ENCODE measurements around the gene JARID2. TPM values are rescaled to one million over a fixed set of nuclear protein-coding genes. Genes with fewer than 3 reads are reported as not detected.

Gene JARID2
- polyA plus RNA-seq, 1 experiment: 9.7 TPM

DNA sequence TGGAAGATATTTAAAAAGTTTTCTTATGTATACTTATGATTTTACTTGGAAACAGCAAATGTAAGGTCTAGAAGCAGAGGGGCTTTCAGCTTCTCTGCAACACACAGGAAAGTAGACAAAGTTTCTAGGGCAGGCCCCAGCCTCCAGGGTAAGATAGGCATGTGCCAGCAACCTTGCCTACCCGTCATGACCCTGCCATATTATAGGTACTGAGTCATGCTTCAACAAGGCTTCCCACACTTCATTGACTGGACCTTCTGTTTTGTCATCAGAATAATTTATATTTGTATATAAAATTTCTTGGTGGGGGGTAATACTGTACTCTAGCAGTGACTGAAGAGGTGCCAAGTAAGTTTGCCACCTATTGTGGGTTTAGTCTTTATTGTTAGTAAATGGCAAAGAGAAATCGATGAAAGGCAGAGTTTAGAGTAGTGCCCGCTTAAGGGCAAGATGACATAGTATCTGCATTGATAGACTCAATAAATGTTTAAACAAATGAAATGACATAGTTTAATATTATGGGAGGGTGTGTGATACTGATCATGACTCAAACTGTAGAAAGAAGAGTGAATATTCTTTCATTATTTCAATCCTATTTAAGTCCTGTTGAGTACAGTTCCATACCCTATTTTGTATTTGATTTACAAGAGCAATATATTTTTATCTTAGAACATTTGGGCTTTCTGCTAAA is 95.6 kb downstream of the JARID2 start:
- TF ChIP-seq, protein P1, sequence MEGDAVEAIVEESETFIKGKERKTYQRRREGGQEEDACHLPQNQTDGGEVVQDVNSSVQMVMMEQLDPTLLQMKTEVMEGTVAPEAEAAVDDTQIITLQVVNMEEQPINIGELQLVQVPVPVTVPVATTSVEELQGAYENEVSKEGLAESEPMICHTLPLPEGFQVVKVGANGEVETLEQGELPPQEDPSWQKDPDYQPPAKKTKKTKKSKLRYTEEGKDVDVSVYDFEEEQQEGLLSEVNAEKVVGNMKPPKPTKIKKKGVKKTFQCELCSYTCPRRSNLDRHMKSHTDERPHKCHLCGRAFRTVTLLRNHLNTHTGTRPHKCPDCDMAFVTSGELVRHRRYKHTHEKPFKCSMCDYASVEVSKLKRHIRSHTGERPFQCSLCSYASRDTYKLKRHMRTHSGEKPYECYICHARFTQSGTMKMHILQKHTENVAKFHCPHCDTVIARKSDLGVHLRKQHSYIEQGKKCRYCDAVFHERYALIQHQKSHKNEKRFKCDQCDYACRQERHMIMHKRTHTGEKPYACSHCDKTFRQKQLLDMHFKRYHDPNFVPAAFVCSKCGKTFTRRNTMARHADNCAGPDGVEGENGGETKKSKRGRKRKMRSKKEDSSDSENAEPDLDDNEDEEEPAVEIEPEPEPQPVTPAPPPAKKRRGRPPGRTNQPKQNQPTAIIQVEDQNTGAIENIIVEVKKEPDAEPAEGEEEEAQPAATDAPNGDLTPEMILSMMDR (IDR thresholded peaks at IDR 0.05; ENCODE audit: low read depth, low read length): no peak
- no peak for DNase-seq (ENCODE audit: low read depth, low spot score)
- no peak overlapping the region for H3K4me3 ChIP-seq (ENCODE audit: low read depth, low read length)
- ChIA-PET CTCF (no interaction called here), POLR2A (no interaction called here)
- no peaks in the 10 kb centered on the region for H3K27me3 ChIP-seq (ENCODE audit: control insufficient read depth, insufficient read depth, low read length)
- no peaks in the 10 kb centered on the region for H3K9me3 ChIP-seq (ENCODE audit: control insufficient read depth, insufficient read depth, low read length)
- no peak overlapping the region for H3K27ac ChIP-seq (ENCODE audit: low read depth, low read length)

DNA sequence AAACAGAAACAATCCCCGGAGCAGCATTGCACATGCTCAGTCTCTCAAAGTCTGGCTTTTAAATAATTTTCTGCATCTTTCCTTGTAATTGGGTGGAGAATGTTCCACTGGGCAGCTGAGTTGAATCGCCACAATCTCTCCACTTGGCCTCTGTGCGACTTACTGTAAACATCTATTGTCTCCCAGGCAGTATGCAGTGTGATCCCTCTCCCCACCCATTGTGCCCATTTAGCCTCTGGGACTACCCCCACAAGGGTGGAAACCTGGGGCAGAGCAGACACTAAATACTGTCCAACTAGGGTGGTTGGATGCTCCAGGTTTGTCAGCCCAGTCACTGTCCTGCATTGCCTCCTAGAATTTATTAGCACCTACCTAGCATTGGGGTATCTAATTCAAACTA is 96.2 kb downstream of the JARID2 start:
- Histone ChIP-seq H3K27me3 (ENCODE audit: control insufficient read depth, insufficient read depth, low read length) (no peaks in the 10 kb centered on the region), H3K27ac (ENCODE audit: low read depth, low read length) (no peak overlapping the region), H3K4me3 (ENCODE audit: low read depth, low read length) (no peak overlapping the region), H3K9me3 (ENCODE audit: control insufficient read depth, insufficient read depth, low read length) (no peaks in the 10 kb centered on the region)
- POLR2A ChIA-PET: interaction anchor here (0.8 kb wide), 1 partner anchor 10 kb away, joined by 15 read pairs; no protein-coding TSS in a partner anchor
- TF ChIP-seq, protein P1 (IDR thresholded peaks at IDR 0.05; ENCODE audit: low read depth, low read length): no peak
- CTCF ChIA-PET: no interaction called here
- no peak for DNase-seq (ENCODE audit: low read depth, low spot score)

DNA sequence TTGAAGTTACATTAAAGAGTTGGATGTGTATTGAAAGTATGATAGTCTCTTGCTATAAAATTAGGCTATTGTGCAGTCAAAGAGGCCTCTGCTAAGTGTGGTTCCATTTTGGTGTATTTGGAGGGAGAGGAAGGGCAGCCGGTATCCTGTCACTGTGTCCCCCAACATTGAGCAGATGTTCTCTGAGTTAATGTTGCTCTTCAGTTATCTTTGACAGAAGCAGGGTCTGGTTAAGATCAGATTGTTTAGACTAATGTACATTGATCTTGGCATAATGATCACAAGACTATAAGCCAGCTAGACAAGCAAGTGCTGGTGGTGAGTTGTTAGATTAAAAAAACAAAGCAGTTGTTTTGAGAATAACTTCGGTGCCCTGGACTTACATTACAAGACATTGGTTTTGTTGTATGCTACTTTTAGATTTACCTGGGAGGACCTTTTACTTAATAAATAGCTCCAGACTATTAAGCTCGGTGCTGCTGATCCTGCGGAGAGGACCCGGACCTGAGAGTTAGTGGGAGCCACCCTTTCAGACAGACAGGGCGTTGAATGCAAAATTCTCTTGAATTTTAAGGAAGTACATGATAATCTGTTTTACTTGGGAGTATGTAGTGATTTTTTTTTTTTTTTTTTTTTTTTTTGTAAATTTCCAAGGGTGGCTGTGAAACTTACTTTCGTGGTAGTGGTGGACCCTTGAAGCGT is 97.8 kb downstream of the JARID2 start:
- TF ChIP-seq, protein P1 (IDR thresholded peaks at IDR 0.05; ENCODE audit: low read depth, low read length): no peak
- no peak overlapping the region for H3K27ac ChIP-seq (ENCODE audit: low read depth, low read length)
- H3K9me3 ChIP-seq (ENCODE audit: control insufficient read depth, insufficient read depth, low read length): no peaks in the 10 kb centered on the region
- no peak overlapping the region for H3K4me3 ChIP-seq (ENCODE audit: low read depth, low read length)
- ChIA-PET CTCF (interaction anchor here (0.5 to 0.8 kb wide), 5 partner anchors 12 to 1276 kb away, joined by 3 to 7 read pairs (median 4); no protein-coding TSS in a partner anchor), POLR2A (interaction anchor here (1.3 kb wide), 1 partner anchor 16 kb away, joined by 3 read pairs; no protein-coding TSS in a partner anchor)
- H3K27me3 ChIP-seq (ENCODE audit: control insufficient read depth, insufficient read depth, low read length): no peaks in the 10 kb centered on the region
- no peak for DNase-seq (ENCODE audit: low read depth, low spot score)

DNA sequence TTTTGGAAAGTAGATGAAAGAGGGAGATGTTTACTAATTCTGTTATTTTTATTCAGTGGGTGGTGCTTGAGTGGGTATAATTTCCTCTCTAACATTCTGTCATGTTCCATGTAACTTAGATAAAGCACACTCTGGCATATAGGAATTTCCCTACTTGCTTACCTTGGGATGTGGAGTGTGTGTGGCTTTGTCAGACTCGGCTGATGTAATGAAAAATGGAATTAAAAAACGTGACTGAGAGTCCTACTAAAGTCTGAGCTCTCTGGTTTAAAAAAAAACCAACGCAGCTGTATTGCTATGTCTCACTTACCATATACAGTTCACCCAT is 98.3 kb downstream of the JARID2 start:
- Histone ChIP-seq H3K27me3 (ENCODE audit: control insufficient read depth, insufficient read depth, low read length) (no peaks in the 10 kb centered on the region), H3K9me3 (ENCODE audit: control insufficient read depth, insufficient read depth, low read length) (no peaks in the 10 kb centered on the region), H3K27ac (ENCODE audit: low read depth, low read length) (no peak overlapping the region), H3K4me3 (ENCODE audit: low read depth, low read length) (no peak overlapping the region)
- ChIA-PET POLR2A (interaction anchor here (1.3 kb wide), 1 partner anchor 15 kb away, joined by 3 read pairs; no protein-coding TSS in a partner anchor), CTCF (interaction anchor here (0.7 to 1.2 kb wide), 3 partner anchors 22 to 1277 kb away, joined by 3 to 7 read pairs (median 3); no protein-coding TSS in a partner anchor)
- TF ChIP-seq, protein P1 (IDR thresholded peaks at IDR 0.05; ENCODE audit: low read depth, low read length): no peak
- no peak for DNase-seq (ENCODE audit: low read depth, low spot score)

DNA sequence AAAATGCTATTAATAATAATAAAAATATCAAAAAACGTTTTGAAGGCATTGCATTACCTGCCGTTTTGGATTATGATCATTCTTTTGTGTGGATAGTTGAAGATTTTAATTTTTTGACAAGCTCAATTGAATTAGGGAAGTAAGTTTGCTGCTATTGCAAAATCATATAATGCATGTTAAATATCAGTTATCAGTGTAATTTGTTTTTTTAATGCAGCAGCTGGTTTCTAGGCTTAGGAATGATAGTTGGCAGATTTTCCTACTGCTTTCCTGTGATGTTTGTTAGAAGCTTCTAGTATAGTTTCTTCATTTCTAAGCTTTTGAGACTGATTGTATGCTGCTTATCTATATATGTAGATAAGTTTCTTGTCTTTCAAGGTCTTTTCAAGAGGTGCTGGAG is 99.0 kb downstream of the JARID2 start:
- Histone ChIP-seq H3K9me3 (ENCODE audit: control insufficient read depth, insufficient read depth, low read length) (no peaks in the 10 kb centered on the region), H3K27ac (ENCODE audit: low read depth, low read length) (no peak overlapping the region), H3K27me3 (ENCODE audit: control insufficient read depth, insufficient read depth, low read length) (no peaks in the 10 kb centered on the region), H3K4me3 (ENCODE audit: low read depth, low read length) (no peak overlapping the region)
- TF ChIP-seq, protein P1 (IDR thresholded peaks at IDR 0.05; ENCODE audit: low read depth, low read length): no peak
- DNase-seq (ENCODE audit: low read depth, low spot score): no peak
- ChIA-PET CTCF (interaction anchor here (0.6 to 1.2 kb wide), 2 partner anchors 1135 to 1278 kb away, joined by 3 read pairs; no protein-coding TSS in a partner anchor), POLR2A (interaction anchor here (0.6 to 1.3 kb wide), 3 partner anchors 14 to 80 kb away, joined by 3 read pairs; no protein-coding TSS in a partner anchor)
